GM21825 (cell line): ENCODE results near the gene RASL11B.
A peak's percentile ranks its signal among the peaks of the same experiment; 100 is the strongest.

Source experiments
- ATAC-seq: cut with Tn5 transposase; IDR thresholded peaks from one replicate; pipeline ENCODE4 v1.9.1; 2021; ENCODE audit warnings: mild to moderate bottlenecking, moderate library complexity; ENCODE audit not compliant: unreplicated experiment

The RASL11B gene

GRCh38 chr4:52911684-52912294 is 49.7 kb downstream of the RASL11B start:
- ATAC-seq = peak; percentile 82

- ATAC-seq = no peak
These were observed 50.5 kb downstream of the RASL11B start for GRCh38 chr4:52912608-52913007.

GRCh38 chr4:52914051-52914605 is 52.0 kb downstream of the RASL11B start:
- no peak for ATAC-seq

GRCh38 chr4:52915191-52915590 is 53.1 kb downstream of the RASL11B start:
- no peak for ATAC-seq

GRCh38 chr4:52915730-52916300 is 53.7 kb downstream of the RASL11B start:
- ATAC-seq = no peak
